ENCODE measurements around the gene TXNDC12. TPM values are rescaled to one million over a fixed set of nuclear protein-coding genes. Genes with fewer than 3 reads are reported as not detected.

The TXNDC12 gene
- total RNA-seq, 1 experiment from 2014 or later, result 89.9 TPM

DNA sequence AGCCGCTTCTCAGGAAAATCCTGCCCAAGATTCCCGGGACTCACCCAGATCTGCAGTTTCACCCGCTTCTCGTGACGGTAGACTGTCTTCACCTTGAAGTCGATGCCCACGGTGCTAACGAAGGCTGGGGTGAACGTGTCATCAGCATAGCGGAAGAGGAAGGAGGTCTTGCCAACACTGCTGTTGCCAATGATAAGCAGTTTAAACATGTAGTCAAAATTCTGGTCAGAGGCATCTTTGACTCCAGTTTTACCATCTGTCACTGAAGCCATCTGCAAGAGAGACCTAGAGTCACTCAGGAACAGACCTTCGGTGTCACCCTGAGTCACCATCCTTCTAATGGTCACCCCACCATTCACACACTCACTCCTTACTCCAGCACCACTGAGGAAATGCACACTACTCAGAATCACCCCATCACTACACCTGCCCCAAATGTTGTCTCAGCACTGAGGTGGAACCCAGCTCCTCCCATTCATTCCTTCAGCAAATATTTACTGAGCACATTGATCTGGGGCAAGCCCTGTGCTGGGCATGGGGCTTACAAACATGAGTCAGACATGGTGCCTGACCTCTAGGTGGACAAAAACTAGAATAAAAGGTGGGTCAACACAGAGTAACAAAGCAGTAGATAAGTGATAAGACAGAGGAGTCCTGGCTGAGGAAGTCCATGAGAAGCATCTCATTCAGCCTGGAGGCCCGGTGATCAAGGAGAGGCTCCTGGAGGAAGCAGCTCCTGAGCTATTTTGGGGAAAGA lies 78.0 kb downstream of the TXNDC12 start:
- in situ Hi-C loops (cut with HindIII; ENCODE audit: low pct_unique_long_range_greater_than_20kb, low sequenced_read_pairs), result no loop called here
- no peak for DNase-seq (ENCODE audit: low read depth, low spot score)

GRCh38 chr1:51973587-51974474 lies 81.2 kb downstream of the TXNDC12 start:
- peak; percentile 96 for DNase-seq (ENCODE audit: low read depth, low spot score)

More at GRCh38 chr1:51973587-51974474, 81.2 kb downstream of the TXNDC12 start:
- in situ Hi-C loops (cut with HindIII; ENCODE audit: low pct_unique_long_range_greater_than_20kb, low sequenced_read_pairs), result no loop called here

Small RNA genes lying within 50 kb of the gene (small RNA-seq; reads per million reads assigned to genes)
- gene RN7SL290P (0 reads per million in 2 experiments), gene RNA5SP48 (0.02 to 3.6 reads per million in 2 experiments)

Other genes starting within 250 kb of the TXNDC12 start
- gene NRDC, start 176.5 kb downstream of the TXNDC12 start, total RNA-seq (2014; rRNA removed; shearing (Covaris generic)), result 48.0 and 59.5 TPM in 2 replicates
- 0.08 and 0.19 TPM in 2 replicates for gene RAB3B, start 64.5 kb downstream of the TXNDC12 start, total RNA-seq (2014; rRNA removed; shearing (Covaris generic))
- gene KTI12, start 21.4 kb downstream of the TXNDC12 start, total RNA-seq (2014; rRNA removed; shearing (Covaris generic)), result 10.5 and 13.3 TPM in 2 replicates
- 36.4 and 48.5 TPM in 2 replicates for gene BTF3L4, start 1.1 kb upstream of the TXNDC12 start, total RNA-seq (2014; rRNA removed; shearing (Covaris generic))
- 12.4 and 13.3 TPM in 2 replicates for gene ZFYVE9, start 86.9 kb upstream of the TXNDC12 start, total RNA-seq (2014; rRNA removed; shearing (Covaris generic))